H4 (cell line): ENCODE measurements around the gene FGD5. TPM values are rescaled to one million over a fixed set of nuclear protein-coding genes. Genes with fewer than 3 reads are reported as not detected.
A peak's percentile ranks its signal among the peaks of the same experiment; 100 is the strongest.
"Not testable (repeated sequence)": the region's sequence is repeated elsewhere in the genome, so short reads cannot be mapped to it uniquely, and the experiment has no call there.

Experiments
- DNase-seq: peaks from one replicate; pipeline ENCODE4 v3.0.0-alpha.2; 2015; ENCODE audit warnings: low spot score
- total RNA-seq: library from RNA; depleted of rRNA; stranded (reverse); fragments of >200 nt; shearing (Covaris generic); gene quantifications from 2 replicates; pipeline ENCODE4 v1.2.3, GENCODE V29; 2014

The FGD5 gene
- total RNA-seq, 1 experiment from 2014 or later, result 0.17 TPM

- peak; percentile 26 for DNase-seq
Observed at GRCh38 chr3:14804835-14805780, 13.7 kb upstream of the FGD5 start.

GRCh38 chr3:14805961-14806537 lies 12.7 kb upstream of the FGD5 start:
- no peak for DNase-seq

- DNase-seq, result peak; percentile 56
Observed at GRCh38 chr3:14806641-14807263, 12.0 kb upstream of the FGD5 start.

- no peak for DNase-seq
Observed at GRCh38 chr3:14808025-14808424, 10.7 kb upstream of the FGD5 start.

- no peak for DNase-seq
Observed at GRCh38 chr3:14808502-14809266, 10.1 kb upstream of the FGD5 start.

- DNase-seq, result not testable (repeated sequence)
Observed at GRCh38 chr3:14809611-14810010, 9.2 kb upstream of the FGD5 start.

GRCh38 chr3:14810070-14810791 lies 8.5 kb upstream of the FGD5 start:
- DNase-seq, result no peak

- DNase-seq, result no peak
Observed at GRCh38 chr3:14810801-14811661, 7.7 kb upstream of the FGD5 start.

- no peak for DNase-seq
Observed at GRCh38 chr3:14811684-14812083, 7.1 kb upstream of the FGD5 start.

GRCh38 chr3:14812196-14812790 lies 6.5 kb upstream of the FGD5 start:
- no peak for DNase-seq

GRCh38 chr3:14814411-14814871 lies 4.3 kb upstream of the FGD5 start:
- no peak for DNase-seq

GRCh38 chr3:14816359-14816758 lies 2.4 kb upstream of the FGD5 start:
- no peak for DNase-seq

- DNase-seq, result no peak
Observed at GRCh38 chr3:14819671-14820070, 909 bp downstream of the FGD5 start.

- DNase-seq, result no peak
Observed at GRCh38 chr3:14820156-14820555, 1.4 kb downstream of the FGD5 start.

- no peak for DNase-seq
Observed at GRCh38 chr3:14821151-14821550, 2.4 kb downstream of the FGD5 start.

GRCh38 chr3:14822134-14822533 lies 3.4 kb downstream of the FGD5 start:
- DNase-seq, result no peak

- DNase-seq, result no peak
Observed at GRCh38 chr3:14822670-14823390, 4.1 kb downstream of the FGD5 start.

GRCh38 chr3:14823393-14823792 lies 4.6 kb downstream of the FGD5 start:
- no peak for DNase-seq
